NOMO-1 (cell line): Measurements from ENCODE around the gene PDHX.

ENCODE experiments used
- DNase-seq, 2 experiments: peaks; one replicate each; lab custom pipeline; 2025; ENCODE audit not compliant: unreplicated experiment in 2 of 2; lab: John Stamatoyannopoulos, UW

PDHX gene

DNA sequence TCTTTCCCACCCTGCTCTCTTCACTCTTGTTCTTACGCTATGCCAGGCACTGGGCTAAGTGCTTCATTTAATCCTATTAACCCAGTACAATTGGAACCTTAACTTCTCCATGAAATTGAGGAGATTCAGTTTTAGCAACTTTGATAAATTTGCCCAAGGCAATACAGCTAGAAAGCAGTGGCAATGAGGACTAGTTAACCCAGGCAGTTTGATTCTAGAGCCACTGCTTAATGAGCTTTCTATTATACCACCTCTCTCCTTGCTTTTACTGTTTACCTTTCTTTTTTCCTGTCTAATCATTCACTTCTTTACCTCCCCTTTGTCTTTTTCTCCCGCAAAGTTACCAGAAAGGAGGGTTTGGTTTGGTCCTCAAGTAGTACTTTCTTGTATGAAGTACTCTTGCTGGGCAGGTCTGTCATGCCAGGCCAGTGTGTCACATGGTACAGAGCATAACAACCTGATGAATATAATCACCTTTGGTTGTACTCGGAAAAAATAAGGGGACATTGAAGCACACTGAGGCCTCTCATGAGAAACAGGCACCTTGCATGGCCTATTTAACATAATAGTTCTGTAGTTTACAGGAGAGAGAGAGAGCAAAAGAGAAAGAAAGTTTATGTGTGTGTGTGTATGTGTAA, 70.6 kb downstream of the PDHX start:
- no peak for DNase-seq

DNA sequence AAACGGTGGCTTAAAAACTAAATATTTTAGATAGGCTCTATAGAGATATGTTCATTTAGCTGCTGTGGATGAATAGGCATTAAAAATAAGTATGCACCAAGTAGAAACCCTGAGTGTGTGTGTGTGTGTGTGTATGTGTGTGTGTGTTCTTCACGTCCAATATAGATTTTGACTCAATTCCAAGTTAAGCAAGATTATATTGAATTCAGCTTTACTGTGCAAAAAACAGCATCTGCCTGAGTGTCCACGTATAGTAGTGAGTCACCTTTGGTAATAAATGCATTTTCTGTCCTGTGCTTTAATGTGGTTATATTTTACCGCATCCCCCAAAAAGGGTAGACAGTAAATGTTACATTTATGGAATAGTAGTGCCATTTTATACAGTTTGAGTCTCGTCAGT, 71.2 kb downstream of the PDHX start:
- no peak for DNase-seq

DNA sequence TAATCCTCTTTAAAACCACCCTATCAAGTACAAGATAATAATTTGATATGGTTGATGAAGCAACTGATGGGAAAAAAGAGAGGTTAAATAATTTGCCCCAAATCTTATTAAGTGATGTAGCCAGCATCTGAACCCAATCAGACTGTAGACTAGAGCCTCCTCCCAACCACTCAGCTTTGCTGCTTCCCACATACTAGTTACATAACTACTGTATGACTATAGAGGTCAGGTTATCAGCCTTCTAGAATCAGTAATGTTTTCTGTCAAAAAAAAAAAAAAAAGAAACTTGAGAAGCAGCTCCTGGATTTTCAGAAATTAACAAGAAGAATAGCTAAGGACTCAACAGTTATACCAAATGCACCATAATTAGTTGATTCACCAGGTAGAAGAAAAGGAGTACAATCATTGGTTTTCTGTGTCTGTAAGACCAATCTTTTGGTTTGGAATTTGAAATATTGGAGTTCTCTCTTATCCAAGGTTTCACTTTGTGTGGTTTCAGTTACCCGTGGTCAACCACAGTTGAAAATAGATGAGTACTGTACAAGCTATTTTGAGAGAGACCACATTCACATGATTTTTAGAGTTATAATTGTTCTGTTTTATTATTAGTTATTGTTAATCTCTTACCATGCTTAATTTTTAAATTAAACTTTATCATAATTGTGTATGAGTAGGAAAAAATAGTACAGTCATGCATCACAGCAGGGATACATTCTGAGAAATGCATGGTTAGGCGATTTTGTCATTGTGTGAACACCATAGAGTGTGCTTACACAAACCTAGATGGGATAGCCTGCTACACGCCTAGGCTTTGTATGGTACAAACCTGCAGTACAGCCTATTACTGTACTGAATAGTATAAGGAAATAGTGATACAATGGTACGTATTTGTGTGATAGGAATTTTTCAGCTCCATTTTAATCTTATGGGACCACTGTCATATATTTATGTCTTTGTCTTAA, 72.2 kb downstream of the PDHX start:
- peak in 1 of 2 experiments; percentile 42 for DNase-seq

DNA sequence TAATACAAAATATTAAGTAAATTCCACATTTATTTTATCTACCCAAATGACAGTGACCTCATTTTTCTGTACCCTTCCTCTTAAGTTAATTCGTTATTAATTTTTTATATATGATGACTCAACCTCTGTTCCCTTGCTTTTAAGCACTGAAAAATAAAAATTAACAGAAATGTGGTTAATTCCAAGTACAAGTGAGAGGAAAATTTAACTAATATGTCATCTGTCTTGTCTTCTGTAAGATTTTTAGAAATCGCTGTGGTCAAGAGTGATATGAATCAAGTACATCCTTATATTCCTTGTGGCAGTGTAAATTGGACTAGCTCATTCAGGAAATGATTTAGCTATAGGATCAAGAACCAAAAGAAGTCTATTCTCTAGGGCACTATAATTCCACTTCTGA, 74.5 kb downstream of the PDHX start:
- no peak for DNase-seq

DNA sequence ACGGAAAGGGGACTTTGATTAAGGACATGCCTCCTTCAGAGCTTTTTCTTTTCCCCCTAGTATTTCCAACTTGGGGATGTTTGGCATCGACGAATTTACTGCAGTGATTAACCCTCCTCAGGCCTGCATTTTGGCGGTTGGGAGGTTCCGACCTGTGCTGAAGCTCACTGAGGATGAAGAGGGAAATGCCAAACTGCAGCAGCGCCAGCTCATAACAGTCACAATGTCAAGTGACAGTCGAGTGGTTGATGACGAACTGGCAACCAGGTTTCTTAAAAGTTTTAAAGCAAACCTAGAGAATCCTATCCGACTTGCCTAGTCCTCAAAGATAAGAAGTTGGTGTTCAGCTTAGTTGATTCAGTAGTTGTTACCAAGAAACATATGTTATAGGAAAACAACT, 78.4 kb downstream of the PDHX start:
- no peak for DNase-seq

DNA sequence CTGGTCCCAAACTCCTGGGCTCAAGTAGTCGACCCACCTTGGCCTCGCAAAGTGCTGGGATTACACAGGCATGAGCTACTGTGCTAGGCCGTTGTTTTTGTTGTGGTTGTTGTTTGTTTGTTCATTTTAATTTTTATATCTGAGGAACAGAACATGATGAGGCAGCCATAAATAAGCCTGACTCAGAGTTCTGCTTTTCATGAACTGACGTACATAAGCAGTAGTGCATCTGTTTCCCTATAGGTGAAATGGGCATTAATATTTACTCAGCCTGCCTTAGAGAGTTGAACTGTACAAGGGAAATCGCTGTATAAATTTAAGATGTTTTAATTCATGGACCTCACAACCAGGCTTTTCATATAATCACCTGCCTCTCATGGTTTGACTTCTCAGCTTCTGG, 80.5 kb downstream of the PDHX start:
- peak; percentile 30 to 41 for DNase-seq

DNA sequence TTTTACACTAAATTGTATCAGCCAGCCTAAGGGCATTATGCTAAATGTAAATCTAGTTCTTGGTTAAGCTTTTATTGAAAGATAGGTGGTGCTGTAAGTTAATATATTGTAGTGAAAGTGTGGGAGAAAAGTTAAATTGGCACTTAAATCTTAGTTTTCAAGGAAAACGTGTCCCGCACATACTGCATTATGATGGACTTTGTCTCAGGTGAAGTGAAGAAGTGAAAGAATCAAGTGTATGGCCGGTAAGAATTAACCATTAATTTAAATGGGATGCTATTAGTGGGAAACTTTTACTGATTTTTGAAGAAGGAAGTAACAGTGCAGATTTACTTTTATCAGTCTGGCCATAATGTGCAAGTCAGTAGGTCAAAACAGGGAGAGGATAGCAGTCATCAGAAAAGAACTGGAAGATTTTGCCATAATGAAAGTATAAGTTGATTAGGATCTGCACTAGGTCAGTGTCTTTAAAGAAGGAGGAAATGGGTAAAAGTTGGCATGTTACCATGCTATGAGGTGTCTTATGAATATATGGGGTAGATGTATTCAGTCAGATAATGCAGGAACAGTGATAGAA, 81.6 kb downstream of the PDHX start:
- DNase-seq: peak; percentile 54 to 76

DNA sequence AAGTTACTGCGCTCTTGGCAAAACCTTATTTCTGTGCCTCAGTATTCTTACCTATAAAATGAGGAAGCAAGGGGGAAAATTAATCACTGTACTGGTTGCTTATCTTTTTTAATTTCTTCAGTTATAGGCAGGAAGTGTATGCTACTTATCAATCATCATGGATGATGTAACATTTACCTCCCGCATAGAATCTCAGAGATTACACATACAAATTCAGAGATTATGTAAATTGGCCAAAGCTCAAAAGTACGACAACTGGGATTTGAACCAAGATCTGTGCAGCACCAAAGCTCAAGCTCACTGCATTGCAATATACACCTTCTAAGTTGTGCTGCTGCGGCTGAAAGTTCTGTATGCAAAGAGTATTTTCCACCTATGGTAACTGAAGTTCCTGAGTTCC, 83.0 kb downstream of the PDHX start:
- DNase-seq: peak in 1 of 2 experiments; percentile 41

DNA sequence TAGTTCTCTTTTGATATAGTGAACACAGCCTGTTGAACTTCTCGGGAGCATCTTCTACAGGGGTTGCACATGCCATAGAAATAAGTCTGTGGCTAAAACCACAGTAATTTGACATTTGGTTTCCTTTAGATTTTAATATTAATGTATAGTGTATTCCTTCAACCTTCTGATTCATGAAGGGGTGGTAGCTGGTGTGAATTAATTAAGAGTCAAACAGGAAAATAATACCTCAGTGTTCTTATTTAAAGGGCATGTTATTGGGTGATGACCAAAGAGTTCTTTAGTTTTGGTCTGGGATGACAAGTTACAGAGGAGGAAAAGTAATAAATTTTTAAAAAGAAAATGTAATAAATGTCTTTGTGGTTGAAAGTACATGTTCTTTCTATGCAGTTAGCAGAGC, 86.8 kb downstream of the PDHX start:
- no peak for DNase-seq

DNA sequence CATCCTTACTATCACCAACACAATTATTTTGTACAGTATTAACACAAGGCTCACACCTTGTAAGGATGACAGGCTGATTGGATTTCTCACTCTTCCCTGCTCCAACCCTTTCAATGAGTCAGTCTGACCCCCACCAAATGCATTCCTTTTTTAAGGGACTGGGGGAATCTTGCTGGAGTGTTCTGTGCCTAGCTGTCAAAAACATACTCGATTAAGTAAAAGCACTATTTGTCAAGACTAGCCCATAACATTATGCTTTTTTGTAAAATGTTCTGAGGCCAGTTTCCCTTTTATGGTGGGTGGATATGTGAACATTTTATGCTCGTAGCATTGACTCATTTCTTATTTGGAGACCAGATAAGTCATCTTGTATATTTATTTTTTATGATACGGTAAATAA, 87.2 kb downstream of the PDHX start:
- no peak for DNase-seq

DNA sequence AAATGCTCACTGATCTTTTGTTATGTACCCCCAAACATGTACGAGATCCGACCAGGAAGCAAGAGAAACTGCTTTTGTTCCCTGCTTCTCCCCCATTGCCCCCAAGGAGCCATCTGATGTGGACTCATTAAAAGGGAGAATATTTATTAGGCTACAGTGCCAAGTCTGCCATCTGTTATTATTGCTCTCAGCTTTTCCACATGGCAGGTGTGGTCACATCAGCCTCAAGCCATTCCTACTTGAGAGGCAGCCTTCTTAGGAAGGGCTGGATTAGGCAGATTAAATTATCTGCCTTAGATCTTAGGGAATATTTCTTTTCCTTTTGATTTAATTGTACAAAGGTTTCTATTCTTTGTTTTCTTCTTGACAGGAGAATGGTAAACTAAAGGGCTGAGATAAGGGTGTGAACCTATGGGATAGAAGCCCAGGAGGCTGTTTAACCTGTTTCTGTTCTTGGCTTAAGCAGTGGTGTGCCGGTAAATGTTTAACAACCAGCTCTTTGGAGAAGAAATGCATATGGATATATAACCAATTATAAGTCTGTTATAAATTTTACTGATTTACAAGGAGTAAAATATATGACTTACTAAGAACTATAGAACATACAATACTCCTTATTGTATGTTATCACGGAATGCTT, 88.8 kb downstream of the PDHX start:
- DNase-seq: no peak

DNA sequence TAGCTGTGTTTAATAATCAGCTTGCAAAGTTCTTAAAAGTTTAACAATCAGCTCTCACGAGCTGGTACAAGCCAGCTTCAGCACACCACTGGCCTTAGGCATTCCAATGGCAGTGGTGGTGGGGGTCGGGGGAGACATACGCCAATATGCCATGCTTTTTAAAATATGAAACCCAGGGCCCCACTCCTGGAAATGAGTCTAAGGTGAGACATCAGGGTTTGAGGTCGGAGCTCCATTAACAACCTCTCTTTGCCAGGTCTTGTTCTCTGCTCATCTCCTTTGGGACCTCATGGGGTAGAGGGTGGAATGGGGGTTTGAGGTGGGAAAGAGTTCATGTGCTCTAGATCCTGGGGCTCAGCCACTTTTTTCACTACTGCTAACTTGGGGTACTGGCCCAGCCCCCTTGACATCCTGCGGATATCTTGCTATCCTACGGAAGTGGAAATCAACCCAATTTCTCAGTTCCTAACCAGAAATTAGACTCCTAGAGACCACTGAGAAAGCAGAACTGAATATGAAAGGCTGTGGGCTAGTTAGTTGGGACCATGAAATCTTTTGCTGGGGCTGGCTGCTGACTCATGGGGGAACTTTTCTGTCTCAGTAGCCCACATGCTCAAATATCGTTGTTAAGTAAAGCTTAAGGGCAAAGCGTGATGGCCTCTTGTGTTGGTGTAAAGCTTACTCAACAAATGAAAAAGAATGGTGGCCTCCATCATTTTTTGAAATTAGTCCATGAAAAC, 90.1 kb downstream of the PDHX start:
- DNase-seq: peak; percentile 89 to 95

DNA sequence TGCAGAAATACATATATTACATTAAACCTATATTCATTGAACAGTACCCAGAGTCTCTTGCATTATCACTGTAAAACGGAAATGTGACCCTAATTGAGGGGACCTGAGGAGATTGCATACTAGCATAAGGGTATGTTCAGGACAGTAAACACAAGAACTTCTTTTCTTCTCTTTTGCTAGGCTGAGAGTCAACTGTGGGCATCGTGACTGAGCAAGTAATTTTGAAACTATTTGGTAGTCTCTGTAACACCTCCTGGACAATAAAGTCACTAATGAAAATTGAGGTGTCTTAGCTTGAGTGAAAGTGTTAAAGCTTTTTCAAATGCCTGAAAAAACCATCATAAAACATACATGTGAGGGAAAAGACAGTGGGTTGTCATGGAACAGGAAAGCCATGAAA, 90.9 kb downstream of the PDHX start:
- no peak for DNase-seq

DNA sequence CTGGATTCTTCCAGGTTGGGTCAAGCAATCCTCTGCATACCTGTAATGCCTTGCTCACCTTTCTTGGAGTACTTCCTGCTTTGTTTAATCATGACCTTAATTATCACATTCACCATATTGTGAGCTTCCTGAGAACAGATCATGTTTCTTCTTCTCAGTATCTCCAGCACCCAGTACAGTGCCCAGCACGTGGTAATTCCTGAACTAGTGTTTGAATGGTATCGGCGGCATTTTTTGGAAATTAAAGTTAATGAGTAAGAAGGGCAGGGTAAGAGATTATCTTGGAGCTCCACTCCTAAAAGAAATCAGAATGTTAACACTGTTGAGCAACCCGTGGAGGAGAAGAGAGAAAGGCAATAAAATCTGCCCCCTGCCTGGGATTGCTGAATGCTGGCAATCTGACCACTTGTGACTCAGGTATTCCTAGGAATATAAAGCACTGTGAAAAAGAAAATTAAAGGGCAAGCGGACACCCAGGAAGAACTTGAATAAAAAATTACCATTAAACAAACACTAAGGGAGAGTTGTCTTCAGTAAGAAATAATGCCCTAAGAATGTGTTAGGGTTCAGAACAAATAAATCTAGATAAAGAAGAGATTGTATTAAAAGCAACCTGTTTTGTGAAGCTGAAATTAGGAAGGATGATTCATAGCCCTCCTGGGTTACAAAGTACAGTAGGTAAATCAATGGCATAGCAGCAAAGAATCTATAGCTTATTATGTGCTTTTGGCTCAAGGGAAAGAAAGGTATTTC, 92.9 kb downstream of the PDHX start:
- DNase-seq: no peak

DNA sequence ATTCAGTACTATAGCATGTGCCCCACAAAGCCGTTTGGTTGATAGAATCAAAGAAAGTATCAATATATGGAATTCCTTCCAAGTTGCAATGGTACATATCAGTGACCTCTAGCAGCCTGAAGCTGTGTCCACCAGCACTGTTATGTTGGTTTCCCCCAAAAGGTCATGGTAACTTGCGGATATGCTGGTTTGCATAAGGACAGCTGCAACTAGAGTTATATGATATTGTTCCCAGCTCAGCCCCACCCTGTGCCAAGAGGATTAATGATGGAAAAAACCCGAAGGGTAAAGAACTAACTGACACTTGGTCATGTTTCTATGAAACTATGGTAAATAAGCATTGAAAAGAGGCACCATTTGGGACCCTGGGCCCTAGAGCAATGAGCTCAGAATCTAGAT, 93.5 kb downstream of the PDHX start:
- no peak for DNase-seq

DNA sequence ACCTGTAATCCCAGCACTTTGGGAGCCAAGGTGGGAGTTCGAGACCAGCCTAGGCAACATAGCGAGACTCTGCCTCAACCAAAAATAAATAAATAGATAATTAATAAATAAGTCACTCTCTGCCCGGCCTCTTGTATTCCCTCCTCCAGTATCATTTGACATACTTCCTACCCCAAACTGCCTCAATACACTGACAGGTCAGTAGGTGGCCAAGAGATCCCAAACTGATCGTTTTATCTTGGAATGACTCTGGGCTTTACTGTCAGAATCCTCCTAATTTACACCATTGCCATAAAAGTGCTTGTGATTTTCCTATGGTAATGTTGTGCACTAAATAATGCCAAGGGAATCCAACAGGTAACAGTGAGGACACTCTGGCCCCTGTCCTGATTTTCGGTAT, 94.2 kb downstream of the PDHX start:
- no peak for DNase-seq

DNA sequence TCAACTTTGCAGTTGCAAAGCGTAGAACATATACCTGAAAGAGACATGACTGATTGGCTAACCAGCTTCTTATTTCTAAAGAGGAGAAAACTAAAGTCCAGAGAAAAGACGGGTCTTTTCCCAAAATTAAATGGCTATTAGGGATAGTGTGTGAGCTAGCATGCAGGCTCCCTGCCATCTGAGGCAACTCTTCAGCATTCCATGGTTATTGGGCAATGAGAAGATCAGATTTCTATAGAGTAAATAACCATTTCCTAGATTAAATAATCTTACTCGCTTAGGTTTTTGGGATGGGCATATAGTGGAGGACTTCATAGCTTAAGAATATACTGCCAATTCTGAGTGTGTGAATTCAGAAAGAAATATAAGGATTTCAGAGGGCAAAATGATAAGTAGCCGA, 95.0 kb downstream of the PDHX start:
- DNase-seq: no peak

DNA sequence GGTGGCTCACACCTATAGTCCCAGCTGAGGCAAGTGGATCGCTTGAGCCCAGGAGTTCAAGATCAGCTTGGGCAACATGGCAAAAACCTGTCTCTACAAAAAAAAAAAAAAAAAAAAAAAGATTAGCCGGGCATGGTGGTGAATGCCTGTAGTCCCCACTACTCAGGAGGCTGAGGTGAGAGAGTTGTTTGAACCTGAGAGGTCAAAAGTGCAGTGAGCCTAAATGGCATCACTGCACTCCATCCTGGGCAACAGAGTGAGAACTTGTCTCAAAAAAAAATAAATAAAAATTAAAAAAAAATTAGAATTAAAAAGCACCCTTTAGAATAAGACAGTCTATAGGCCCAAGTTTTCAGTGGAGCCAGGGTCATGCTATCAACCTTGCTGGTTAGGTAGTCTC, 95.5 kb downstream of the PDHX start:
- no peak for DNase-seq

DNA sequence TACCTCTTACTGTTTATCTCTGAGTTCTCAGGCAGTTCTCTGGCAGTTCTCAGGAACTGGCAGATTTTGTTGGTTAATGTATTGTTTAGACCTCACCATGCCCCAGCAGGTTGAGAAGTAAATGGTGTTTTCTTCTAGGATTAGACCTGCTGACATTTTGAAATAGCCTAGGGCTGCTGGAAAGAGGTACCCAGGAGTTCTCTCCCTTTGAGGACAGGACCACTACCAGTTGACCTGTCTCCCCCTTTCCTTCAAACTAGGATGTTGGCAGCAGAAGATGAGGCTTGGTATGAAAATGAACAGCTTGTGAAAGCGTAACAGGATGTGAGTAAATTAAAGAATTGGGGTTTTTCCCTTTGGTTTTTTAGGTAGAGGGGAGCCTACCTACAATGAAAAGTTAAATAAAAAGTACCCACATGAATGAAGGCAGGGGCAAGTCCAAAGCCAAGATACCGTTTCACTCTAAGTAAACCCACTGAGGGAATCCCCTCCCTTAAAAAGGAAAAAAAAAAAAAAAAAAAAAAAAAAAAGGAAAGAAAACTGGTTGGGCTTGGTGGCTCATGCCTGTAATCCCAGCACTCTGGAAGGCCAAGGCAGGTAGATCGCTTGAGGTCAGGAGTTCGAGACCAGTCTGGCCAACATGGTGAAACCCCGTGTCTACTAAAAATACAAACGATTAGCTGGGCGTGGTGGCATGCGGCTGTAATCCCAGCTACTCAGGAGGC, 96.2 kb downstream of the PDHX start:
- no peak for DNase-seq
